H1 (cell line): ENCODE data around the gene ENTPD8. TPM values are rescaled to one million over a fixed set of nuclear protein-coding genes. Genes with fewer than 3 reads are reported as not detected.

ENCODE experiments used
- CTCF ChIA-PET: fragments of 300-600 bp; sonication (Branson Sonifier 250); formaldehyde crosslinking; loops from one replicate; lab custom pipeline; 2021; ENCODE audit not compliant: partially characterized antibody; lab: Charles Lee
- POLR2A ChIA-PET: fragments of 300-600 bp; sonication (Branson Sonifier 250); formaldehyde crosslinking; loops from one replicate; lab custom pipeline; 2021; ENCODE audit warnings: inconsistent platforms; ENCODE audit not compliant: partially characterized antibody; lab: Charles Lee
- DNase-seq, 2 experiments: peaks; one replicate each; pipeline versions ENCODE4 v3.0.0 to v3.0.0-alpha.2; 2010 to 2022; ENCODE audit warnings: low spot score in 2 of 2, low read depth in 1 of 2, mixed read lengths in 1 of 2
- FAIRE-seq: peaks from 2 replicates; lab custom pipeline; 2011; peaks lifted over from hg19 to GRCh38; lab: Jason Lieb, UNC
- H2AFZ ChIP-seq: 2 replicates; pipeline ENCODE4 v1.8.1; 2012; ENCODE audit warnings: low read length, inconsistent platforms
- H2AK5ac ChIP-seq: 2 replicates; pipeline ENCODE4 v1.6.1; 2013; ENCODE audit warnings: low read depth, low read length
- H2BK120ac ChIP-seq: replicated peaks from 2 replicates; pipeline ENCODE3; 2013; ENCODE audit warnings: low read depth, low read length, inconsistent platforms
- H2BK12ac ChIP-seq: 2 replicates; pipeline ENCODE4 v1.6.1; 2013; ENCODE audit warnings: low read depth, low read length
- H2BK15ac ChIP-seq: 2 replicates; pipeline ENCODE4 v1.6.1; 2013; ENCODE audit warnings: low read length
- H2BK20ac ChIP-seq: 2 replicates; pipeline ENCODE4 v1.6.1; 2013; ENCODE audit warnings: low read length
- H2BK5ac ChIP-seq: 2 replicates; pipeline ENCODE4 v1.6.1; 2013; ENCODE audit warnings: low read depth, low read length
- H3K14ac ChIP-seq: 2 replicates; pipeline ENCODE4 v1.6.1; 2013; ENCODE audit warnings: inconsistent platforms; ENCODE audit not compliant: insufficient read length
- H3K18ac ChIP-seq: 2 replicates; pipeline ENCODE4 v1.6.1; 2013; ENCODE audit warnings: low read length; ENCODE audit errors: extremely low read depth
- H3K23ac ChIP-seq: 2 replicates; pipeline ENCODE4 v1.6.1; 2013; ENCODE audit warnings: inconsistent platforms; ENCODE audit not compliant: insufficient read length
- H3K23me2 ChIP-seq: 2 replicates; pipeline ENCODE4 v1.6.1; 2013; ENCODE audit warnings: low read depth, low read length
- H3K27ac ChIP-seq: 2 replicates; pipeline ENCODE4 v1.6.1; 2011; ENCODE audit warnings: low read depth, low read length, inconsistent platforms
- H3K27me3 ChIP-seq, 4 experiments: replicated peaks in 1 of 4; 1 replicate in 1 of 4; 2 replicates in 3 of 4; pipeline versions ENCODE4 v1.6.1 to v1.8.1; 2011 to 2013; ENCODE audit warnings: low read length in 3 of 4, mild to moderate bottlenecking in 3 of 4, inconsistent platforms in 2 of 4, mixed read lengths in 2 of 4, moderate library complexity in 1 of 4; ENCODE audit not compliant: control insufficient read depth in 3 of 4, insufficient read depth in 3 of 4; ENCODE audit errors: extremely low read depth in 1 of 4
- H3K36me3 ChIP-seq, 4 experiments: 2 replicates each; pipeline versions ENCODE4 v1.6.1 to v1.8.1; 2011 to 2013; ENCODE audit warnings: mild to moderate bottlenecking in 4 of 4, low read length in 3 of 4, moderate library complexity in 2 of 4, control low read depth in 1 of 4, inconsistent platforms in 1 of 4; ENCODE audit not compliant: insufficient read depth in 4 of 4, control insufficient read depth in 2 of 4
- H3K4ac ChIP-seq: replicated peaks from 2 replicates; pipeline ENCODE3; 2013; ENCODE audit warnings: low read length, low read depth, mixed read lengths, inconsistent platforms; ENCODE audit not compliant: insufficient read length
- H3K4me1 ChIP-seq, 4 experiments: replicated peaks in 1 of 4; 1 replicate in 1 of 4; 2 replicates in 3 of 4; pipeline versions ENCODE4 v1.6.1 to v1.8.1; 2011 to 2013; ENCODE audit warnings: low read length in 3 of 4, inconsistent platforms in 2 of 4, mixed read lengths in 1 of 4; ENCODE audit not compliant: insufficient read depth in 4 of 4, control insufficient read depth in 3 of 4
- H3K4me2 ChIP-seq, 2 experiments: 2 replicates each; pipeline versions ENCODE4 v1.6.1 to v1.8.1; 2011 to 2013; ENCODE audit warnings: low read depth in 2 of 2, low read length in 2 of 2, control low read depth in 1 of 2, inconsistent platforms in 1 of 2, mild to moderate bottlenecking in 1 of 2; ENCODE audit not compliant: insufficient read depth in 1 of 2
- H3K4me3 ChIP-seq, 4 experiments: fragments of 200-600, 300-600 bp in 1 of 4; sonication (generic), shearing (Covaris generic), sonication (Bioruptor Twin) in 1 of 4; 2 replicates each; pipeline versions ENCODE4 v1.5.1 to v1.8.1; 2011 to 2016; ENCODE audit warnings: low read length in 4 of 4, low read depth in 3 of 4, control low read depth in 2 of 4, inconsistent platforms in 2 of 4, mild to moderate bottlenecking in 2 of 4, mixed read lengths in 1 of 4, moderate library complexity in 1 of 4; ENCODE audit not compliant: insufficient read depth in 2 of 4; ENCODE audit errors: extremely low read depth in 1 of 4
- H3K56ac ChIP-seq: replicated peaks from 2 replicates; pipeline ENCODE3; 2013; ENCODE audit warnings: low read depth, mild to moderate bottlenecking, mixed read lengths, low read length, inconsistent platforms; ENCODE audit not compliant: insufficient read length
- H3K79me1 ChIP-seq: 2 replicates; pipeline ENCODE4 v1.6.1; 2013; ENCODE audit warnings: low read depth, low read length, control low read depth
- H3K79me2 ChIP-seq, 2 experiments: 2 replicates each; pipeline versions ENCODE4 v1.6.1 to v1.8.1; 2012 to 2013; ENCODE audit warnings: low read length in 2 of 2, mild to moderate bottlenecking in 2 of 2, inconsistent platforms in 1 of 2; ENCODE audit not compliant: insufficient read depth in 2 of 2, control insufficient read depth in 1 of 2
- H3K9ac ChIP-seq, 4 experiments: replicated peaks in 1 of 4; 1 replicate in 1 of 4; 2 replicates in 3 of 4; pipeline versions ENCODE4 v1.6.1 to v1.8.1; 2011 to 2013; ENCODE audit warnings: low read depth in 3 of 4, low read length in 3 of 4, control low read depth in 2 of 4, mild to moderate bottlenecking in 2 of 4, moderate library complexity in 2 of 4, inconsistent platforms in 1 of 4; ENCODE audit errors: extremely low read depth in 1 of 4
- H3K9me3 ChIP-seq, 2 experiments: 2 replicates each; pipeline versions ENCODE4 v1.6.1 to v1.8.1; 2012 to 2013; ENCODE audit warnings: mild to moderate bottlenecking in 2 of 2, moderate library complexity in 2 of 2, control low read depth in 1 of 2, inconsistent platforms in 1 of 2, low read depth in 1 of 2, low read length in 1 of 2, mixed read lengths in 1 of 2; ENCODE audit not compliant: insufficient read depth in 2 of 2
- H4K20me1 ChIP-seq, 2 experiments: replicated peaks in 1 of 2; 2 replicates each; pipeline versions ENCODE3 to v1.8.1; 2011 to 2013; ENCODE audit warnings: inconsistent platforms in 2 of 2, low read length in 2 of 2, mild to moderate bottlenecking in 1 of 2; ENCODE audit not compliant: insufficient read depth in 2 of 2, control insufficient read depth in 1 of 2
- H4K5ac ChIP-seq: 2 replicates; pipeline ENCODE4 v1.6.1; 2013; ENCODE audit warnings: low read length, low read depth, mixed read lengths, inconsistent platforms; ENCODE audit not compliant: insufficient read length
- H4K8ac ChIP-seq: 2 replicates; pipeline ENCODE4 v1.8.0; 2013; ENCODE audit warnings: mild to moderate bottlenecking, moderate library complexity, low read length, inconsistent platforms; ENCODE audit not compliant: insufficient read depth; ENCODE audit errors: extremely low read depth
- H4K91ac ChIP-seq: replicated peaks from 2 replicates; pipeline ENCODE3; 2013; ENCODE audit warnings: low read length, mixed read lengths, inconsistent platforms; ENCODE audit not compliant: insufficient read length
- BRCA1 ChIP-seq: IDR thresholded peaks from 2 replicates; pipeline ENCODE4 v1.6.1; 2012; ENCODE audit warnings: low read depth, low read length, improper control_type of control experiment
- CBX5 ChIP-seq: fragments of 300-800, 300-1000 bp; sonication (generic); IDR thresholded peaks from 2 replicates; pipeline ENCODE4 v1.7.1; 2016; ENCODE audit warnings: antibody characterized with exemption, low read length, low read depth
- CBX8 ChIP-seq: fragments of 300-800, 300-1000 bp; sonication (generic); IDR thresholded peaks from 2 replicates; pipeline ENCODE4 v1.7.1; 2016; ENCODE audit warnings: low read depth, low read length, borderline replicate concordance
- GABPA ChIP-seq: IDR thresholded peaks from 2 replicates; pipeline ENCODE4 v1.6.1; 2011; ENCODE audit warnings: mild to moderate bottlenecking, low read length, moderate library complexity, borderline replicate concordance; ENCODE audit not compliant: insufficient read depth
- GTF2F1 ChIP-seq: IDR thresholded peaks from 2 replicates; pipeline ENCODE4 v1.6.1; 2012; ENCODE audit warnings: low read depth, low read length, improper control_type of control experiment, borderline replicate concordance
- KDM5A ChIP-seq: fragments of 200-600 bp; IDR thresholded peaks from 2 replicates; pipeline ENCODE4 v1.7.1; 2012; ENCODE audit warnings: mild to moderate bottlenecking, low read length, inconsistent platforms, mixed read lengths
- NANOG ChIP-seq: IDR thresholded peaks from 2 replicates; pipeline ENCODE4 v1.6.1; 2011; ENCODE audit warnings: low read length, low read depth, mild to moderate bottlenecking, inconsistent platforms; ENCODE audit not compliant: insufficient read depth, poor library complexity, severe bottlenecking
- POLR2A ChIP-seq, 2 experiments: IDR thresholded peaks; 1 replicate in 1 of 2; 2 replicates in 1 of 2; pipeline ENCODE4 v1.6.1; 2011; ENCODE audit warnings: low read depth in 2 of 2, low read length in 2 of 2, mild to moderate bottlenecking in 2 of 2; ENCODE audit errors: control extremely low read depth in 1 of 2
- RFX5 ChIP-seq: IDR thresholded peaks from 2 replicates; pipeline ENCODE4 v1.6.1; 2011; ENCODE audit warnings: low read depth, low read length, improper control_type of control experiment, borderline replicate concordance
- SIX5 ChIP-seq: IDR thresholded peaks from 2 replicates; pipeline ENCODE4 v1.6.1; 2011; ENCODE audit warnings: mild to moderate bottlenecking, low read depth, low read length
- YY1 ChIP-seq: IDR thresholded peaks from 2 replicates; pipeline ENCODE4 v1.6.1; 2011; ENCODE audit warnings: low read depth, mild to moderate bottlenecking, low read length
- WGBS, 2 experiments: shearing (Covaris generic) in 1 of 2; methylation state at CpG; one replicate each; pipeline versions ENCODE4 v1.1.6 to v1.1.7; 2013 to 2015; ENCODE audit warnings: low lambda C conversion rate in 2 of 2, mixed read lengths in 2 of 2, inconsistent platforms in 1 of 2, low coverage in 1 of 2, missing lambda C conversion rate in 1 of 2; ENCODE audit not compliant: insufficient replicate concordance in 2 of 2, insufficient coverage in 1 of 2, insufficient read length in 1 of 2; ENCODE audit errors: extremely low coverage in 1 of 2, missing lambda C conversion rate in 1 of 2; 5-methylcytosine and 5-hydroxymethylcytosine counted together
- polyA plus RNA-seq, 7 experiments: library from polyadenylated mRNA; depleted of rRNA in 3 of 7; stranded (reverse) in 5 of 7; unstranded in 2 of 7; fragments of >200 nt in 5 of 7; fragments of 200-250 nt in 2 of 7; gene quantifications; 1 replicate in 5 of 7; 2 replicates in 1 of 7; 4 replicates in 1 of 7; pipeline versions ENCODE4 v1.2.1 to v1.2.3, GENCODE V29; 2011 to 2013; ENCODE audit warnings: missing spikeins in 2 of 7, mixed read lengths in 2 of 7
- total RNA-seq: library from RNA; stranded (reverse); fragmentation: NEBNext Ultra II Directional; extraction: Animal tissue kit (Norgen Biotek cat#: 25700); gene quantifications from 2 replicates; pipeline ENCODE4 v1.2.1, GENCODE V29; 2021
- TF ChIP-seq, protein P1 (sequence below), 3 experiments: IDR thresholded peaks; 1 replicate in 2 of 3; 2 replicates in 1 of 3; pipeline versions ENCODE4 v1.5.1 to v1.6.1; 2011; ENCODE audit warnings: low read length in 3 of 3, mild to moderate bottlenecking in 3 of 3, inconsistent platforms in 2 of 3, low read depth in 1 of 3, moderate library complexity in 1 of 3; ENCODE audit not compliant: insufficient read depth in 1 of 3; ENCODE audit errors: control extremely low read depth in 1 of 3

ENTPD8 gene
- total and polyA plus RNA-seq, 2 of the 8 experiments (the other 6 are each of a cell fraction or from before 2014, with no cell fraction given): 0.48 to 0.51 TPM

DNA sequence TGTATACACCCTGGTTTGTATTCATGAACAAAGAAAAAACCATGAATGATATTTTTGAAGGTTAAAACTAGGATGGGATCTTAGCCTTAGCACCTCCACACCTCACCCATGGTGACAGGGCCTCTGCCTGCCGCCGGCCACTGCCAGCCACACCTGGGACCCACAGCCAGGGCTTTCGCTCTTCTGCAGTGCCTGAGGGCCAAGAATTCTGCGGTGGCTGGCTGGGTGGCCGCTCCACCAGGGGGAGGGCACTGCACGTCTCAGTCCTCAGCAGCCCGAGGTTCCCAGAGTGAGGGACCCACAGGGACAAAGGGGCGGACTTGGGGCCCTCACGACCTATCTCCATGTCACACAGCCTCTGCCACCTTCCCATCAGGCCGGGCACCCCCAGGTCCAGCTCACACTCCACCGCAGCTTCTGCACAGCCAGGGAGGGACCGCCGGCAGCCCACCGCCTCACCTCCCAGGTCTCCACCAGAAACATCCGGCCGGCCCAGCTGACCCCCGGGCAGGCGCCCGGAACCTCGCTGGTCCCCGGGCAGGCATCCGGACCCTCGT is 25.1 kb downstream of the ENTPD8 start:
- H3K23ac ChIP-seq: no peak overlapping the region
- H3K79me2 ChIP-seq: no peaks in the 10 kb centered on the region

More for the DNA sequence above, 25.1 kb downstream of the ENTPD8 start:
- Histone ChIP-seq H4K5ac (no peak overlapping the region), H3K4me2 (no peak overlapping the region), H2BK120ac (no peak overlapping the region), H4K8ac (no peak overlapping the region; the same call in 1 of the 2 replicates), H3K18ac (no peak overlapping the region), H3K79me1 (peaks cover 11% of the 10 kb centered on the region), H3K23me2 (no peaks in the 10 kb centered on the region), H2AK5ac (no peak overlapping the region), H3K27ac (no peak overlapping the region), H3K4ac (no peak overlapping the region), H2AFZ (no peak overlapping the region), H3K9me3 (no peaks in the 10 kb centered on the region), H3K36me3 (no peaks in the 10 kb centered on the region), H2BK20ac (no peak overlapping the region), H3K4me1 (peaks cover 0 to 5% (median 0%) of the 10 kb centered on the region in 4 experiments; a peak in 3 of 7 replicates), H3K4me3 (no peak overlapping the region), H3K27me3 (no peaks in the 10 kb centered on the region), H2BK12ac (no peak overlapping the region), H2BK5ac (no peak overlapping the region), H2BK15ac (no peak overlapping the region), H3K9ac (no peak overlapping the region), H4K20me1 (peaks cover 0 to 3% of the 10 kb centered on the region in 2 experiments), H3K14ac (no peak overlapping the region), H4K91ac (no peak overlapping the region)
- ChIA-PET CTCF (interaction anchor here (1.2 to 1.4 kb wide), 3 partner anchors 8 to 129 kb away, joined by 3 to 5 read pairs (median 4); partner anchors contain the start of gene NRARP), POLR2A (no interaction called here)
- no peak for FAIRE-seq
- no peak for DNase-seq
- WGBS, 2 experiments: 84% methylated on average over 14 of the region's 23 CpGs; no CpG with 5 or more reads in 1 of the 2 experiments
- no peak for TF ChIP-seq KDM5A
- TF ChIP-seq CBX5: no peak
- TF ChIP-seq POLR2A (IDR thresholded peaks at IDR 0.05; ENCODE audit: control extremely low read depth in 1 of 2, low read depth in 2 of 2, low read length in 2 of 2): no peak
- TF ChIP-seq RFX5: no peak
- TF ChIP-seq SIX5: no peak
- no peak for TF ChIP-seq GTF2F1
- TF ChIP-seq YY1: no peak
- TF ChIP-seq BRCA1: no peak
- no peak for TF ChIP-seq GABPA
- TF ChIP-seq NANOG: no peak
- TF ChIP-seq CBX8: no peak
- TF ChIP-seq, protein P1, sequence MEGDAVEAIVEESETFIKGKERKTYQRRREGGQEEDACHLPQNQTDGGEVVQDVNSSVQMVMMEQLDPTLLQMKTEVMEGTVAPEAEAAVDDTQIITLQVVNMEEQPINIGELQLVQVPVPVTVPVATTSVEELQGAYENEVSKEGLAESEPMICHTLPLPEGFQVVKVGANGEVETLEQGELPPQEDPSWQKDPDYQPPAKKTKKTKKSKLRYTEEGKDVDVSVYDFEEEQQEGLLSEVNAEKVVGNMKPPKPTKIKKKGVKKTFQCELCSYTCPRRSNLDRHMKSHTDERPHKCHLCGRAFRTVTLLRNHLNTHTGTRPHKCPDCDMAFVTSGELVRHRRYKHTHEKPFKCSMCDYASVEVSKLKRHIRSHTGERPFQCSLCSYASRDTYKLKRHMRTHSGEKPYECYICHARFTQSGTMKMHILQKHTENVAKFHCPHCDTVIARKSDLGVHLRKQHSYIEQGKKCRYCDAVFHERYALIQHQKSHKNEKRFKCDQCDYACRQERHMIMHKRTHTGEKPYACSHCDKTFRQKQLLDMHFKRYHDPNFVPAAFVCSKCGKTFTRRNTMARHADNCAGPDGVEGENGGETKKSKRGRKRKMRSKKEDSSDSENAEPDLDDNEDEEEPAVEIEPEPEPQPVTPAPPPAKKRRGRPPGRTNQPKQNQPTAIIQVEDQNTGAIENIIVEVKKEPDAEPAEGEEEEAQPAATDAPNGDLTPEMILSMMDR (IDR thresholded peaks at IDR 0.05; ENCODE audit: control extremely low read depth in 1 of 3, insufficient read depth in 1 of 3, low read depth in 1 of 3, low read length in 3 of 3): no peak
- TF ChIP-seq, all 59 proteins: peak for 0
- H3K56ac ChIP-seq: no peak overlapping the region
